GM23338 (cell line): ENCODE measurements around the gene ACOXL. TPM values are rescaled to one million over a fixed set of nuclear protein-coding genes. Genes with fewer than 3 reads are reported as not detected.

ENCODE experiments used
- ATAC-seq: fragments of 200-7000 bp; cut with Tn5 transposase; 3 replicates; pipeline ENCODE4 v1.9.1; 2020
- DNase-seq: peaks from one replicate; pipeline ENCODE4 v3.0.0-alpha.2; 2015; ENCODE audit warnings: low spot score
- H2AFZ ChIP-seq: fragments of 200-600 bp; sonication (generic); 2 replicates; pipeline ENCODE4 v1.8.0; 2016; ENCODE audit warnings: antibody characterized with exemption, mild to moderate bottlenecking, moderate library complexity
- H3F3A ChIP-seq: fragments of 200-600 bp; sonication (generic); replicated peaks from 2 replicates; pipeline ENCODE4 v1.8.0; 2017; ENCODE audit warnings: antibody characterized with exemption, mixed run types, low read depth
- H3K27ac ChIP-seq: fragments of 200-600 bp; sonication (generic); 2 replicates; pipeline ENCODE4 v1.6.1; 2016; ENCODE audit warnings: low read depth
- H3K27me3 ChIP-seq: fragments of 200-600 bp; sonication (generic); 2 replicates; pipeline ENCODE4 v1.8.0; 2016; ENCODE audit warnings: mild to moderate bottlenecking, mixed run types, moderate library complexity; ENCODE audit not compliant: insufficient read depth
- H3K36me3 ChIP-seq: fragments of 200-600 bp; sonication (generic); 2 replicates; pipeline ENCODE4 v1.8.0; 2016; ENCODE audit warnings: mild to moderate bottlenecking; ENCODE audit not compliant: insufficient read depth
- H3K4me1 ChIP-seq: fragments of 200-600 bp; sonication (generic); 2 replicates; pipeline ENCODE4 v1.8.0; 2016; ENCODE audit warnings: mild to moderate bottlenecking, moderate library complexity; ENCODE audit not compliant: insufficient read depth
- H3K4me2 ChIP-seq: fragments of 200-600 bp; sonication (generic); 2 replicates; pipeline ENCODE4 v1.7.1; 2017; ENCODE audit warnings: mixed run types
- H3K4me3 ChIP-seq: fragments of 200-600 bp; sonication (generic); 2 replicates; pipeline ENCODE4 v1.6.1; 2016; ENCODE audit warnings: mixed run types
- H3K79me2 ChIP-seq: fragments of 200-600 bp; sonication (generic); replicated peaks from 2 replicates; pipeline ENCODE4 v1.8.0; 2017; ENCODE audit warnings: mild to moderate bottlenecking; ENCODE audit not compliant: insufficient read depth
- H3K9me2 ChIP-seq: fragments of 200-600 bp; sonication (generic); 2 replicates; pipeline ENCODE4 v1.8.0; 2017; ENCODE audit not compliant: insufficient read depth
- H4K20me1 ChIP-seq: fragments of 200-600 bp; sonication (generic); replicated peaks from 2 replicates; pipeline ENCODE4 v1.8.0; 2017; ENCODE audit warnings: mild to moderate bottlenecking; ENCODE audit not compliant: insufficient read depth
- H3K27ac Mint-ChIP-seq: 2 replicates; pipeline ENCODE4 v1.8.0; 2020; ENCODE audit warnings: inconsistent platforms, mild to moderate bottlenecking, moderate library complexity, mixed read lengths
- H3K27me3 Mint-ChIP-seq: 3 replicates; pipeline ENCODE4 v1.8.0; 2022; ENCODE audit warnings: low read depth, mild to moderate bottlenecking, moderate library complexity, mixed read lengths, inconsistent platforms; ENCODE audit not compliant: insufficient read depth, poor library complexity
- H3K36me3 Mint-ChIP-seq: 3 replicates; pipeline ENCODE4 v1.8.0; 2021; ENCODE audit warnings: low read depth, mild to moderate bottlenecking, inconsistent platforms, moderate library complexity, mixed read lengths
- H3K4me1 Mint-ChIP-seq: 3 replicates; pipeline ENCODE4 v1.8.0; 2020; ENCODE audit warnings: mild to moderate bottlenecking, inconsistent platforms, mixed read lengths
- H3K4me3 Mint-ChIP-seq: 3 replicates; pipeline ENCODE4 v1.8.0; 2021; ENCODE audit warnings: moderate library complexity, mild to moderate bottlenecking, inconsistent platforms, mixed read lengths
- H3K9me3 Mint-ChIP-seq: 3 replicates; pipeline ENCODE4 v1.8.0; 2020; ENCODE audit warnings: moderate library complexity, mild to moderate bottlenecking, inconsistent platforms, mixed read lengths
- CREB1 ChIP-seq: fragments of 250-450 bp; sonication (Bioruptor Pico); IDR thresholded peaks from 2 replicates; pipeline ENCODE4 v1.5.0; 2020; ENCODE audit warnings: low read depth, mild to moderate bottlenecking, moderate library complexity
- EZH2 ChIP-seq: fragments of 200-600 bp; sonication (generic); IDR thresholded peaks from one replicate; pipeline ENCODE4 v1.8.0; 2017; ENCODE audit warnings: antibody characterized with exemption, mild to moderate bottlenecking, low read depth; ENCODE audit not compliant: unreplicated experiment
- NANOG ChIP-seq: IDR thresholded peaks from 2 replicates; pipeline ENCODE4 v1.6.1; 2016; ENCODE audit warnings: antibody characterized with exemption, borderline replicate concordance
- POLR2AphosphoS5 ChIP-seq: IDR thresholded peaks from 2 replicates; pipeline ENCODE4 v1.6.1; 2016; ENCODE audit warnings: antibody characterized with exemption, low read depth
- STAT1 ChIP-seq: IDR thresholded peaks from one replicate; pipeline ENCODE4 v1.6.1; 2016; ENCODE audit warnings: antibody characterized with exemption; ENCODE audit not compliant: unreplicated experiment
- ZNF114 ChIP-seq: fragments of 250-450 bp; sonication (Bioruptor Pico); IDR thresholded peaks from 2 replicates; pipeline ENCODE4 v1.5.0; 2020; ENCODE audit warnings: mild to moderate bottlenecking, moderate library complexity
- ZNF331 ChIP-seq: fragments of 250-450 bp; sonication (Bioruptor Pico); IDR thresholded peaks from 2 replicates; pipeline ENCODE4 v1.5.0; 2020; ENCODE audit warnings: low read depth, mild to moderate bottlenecking, moderate library complexity
- polyA plus RNA-seq: library from polyadenylated mRNA; unstranded; fragments of >200 nt; fragmentation: Nextera tagmentation; extraction: Ambion mirVana; gene quantifications from 2 replicates; pipeline ENCODE4 v1.2.1, GENCODE V29; 2016
- total RNA-seq: library from RNA; depleted of rRNA; stranded (reverse); fragments of >200 nt; shearing (Covaris generic); gene quantifications from 2 replicates; pipeline ENCODE4 v1.2.3, GENCODE V29; 2014
- TF ChIP-seq, protein P1 (sequence below): IDR thresholded peaks from one replicate; pipeline ENCODE4 v1.6.1; 2018; ENCODE audit warnings: antibody characterized with exemption; ENCODE audit not compliant: unreplicated experiment
- TF ChIP-seq, protein P2 (sequence below), 2 experiments: fragments of 200-600 bp in 1 of 2; sonication (generic) in 1 of 2; conservative IDR thresholded peaks; 2 replicates each; pipeline versions ENCODE4 v1.5.1 to v1.6.1; 2016 to 2017; ENCODE audit warnings: antibody characterized with exemption in 2 of 2, low read depth in 2 of 2, mild to moderate bottlenecking in 2 of 2, moderate library complexity in 1 of 2
- TF ChIP-seq, protein P3 (sequence below): IDR thresholded peaks from 2 replicates; pipeline ENCODE4 v1.6.1; 2016; ENCODE audit warnings: antibody characterized with exemption
- TF ChIP-seq, protein P4 (sequence below): fragments of 250-450 bp; sonication (Bioruptor Pico); IDR thresholded peaks from 2 replicates; pipeline ENCODE4 v1.5.0; 2020; ENCODE audit warnings: mild to moderate bottlenecking, moderate library complexity

ACOXL gene
- total and polyA plus RNA-seq, 2 experiments from 2014 or later = 9.0 to 14.7 TPM

DNA sequence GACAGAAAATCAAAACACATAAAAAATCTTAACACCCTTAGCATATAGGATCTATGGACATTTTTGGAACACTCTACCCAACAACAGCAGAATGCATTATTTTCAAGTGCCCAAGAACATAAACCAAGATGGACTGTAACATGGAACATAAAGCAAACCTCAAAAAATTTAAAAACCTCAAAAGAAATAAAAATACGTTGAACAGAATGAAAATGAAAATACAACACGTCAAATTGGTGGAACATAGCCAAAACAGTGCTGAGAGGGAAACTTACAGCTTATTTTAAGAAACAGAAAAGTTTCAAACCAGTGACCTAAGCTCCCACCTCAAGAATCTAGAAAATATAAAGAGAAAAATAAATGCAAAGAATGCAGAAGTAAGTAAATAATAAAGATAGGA lies 330.0 kb downstream of the ACOXL start:
- Histone ChIP-seq H3K4me2 (no peak overlapping the region), H3K9me2 (no peaks in the 10 kb centered on the region; the same call in 1 of the 2 replicates)

More for the DNA sequence above, 330.0 kb downstream of the ACOXL start:
- H3K27me3 ChIP-seq = no peaks in the 10 kb centered on the region
- no peaks in the 10 kb centered on the region for H4K20me1 ChIP-seq
- DNase-seq = no peak
- Mint-ChIP-seq H3K9me3 (no peaks in the 10 kb centered on the region), H3K4me3 (no peak overlapping the region), H3K27ac (no peak overlapping the region), H3K4me1 (peaks cover 2% of the 10 kb centered on the region), H3K27me3 (peaks cover under 1% of the 10 kb centered on the region), H3K36me3 (no peaks in the 10 kb centered on the region)
- no peaks in the 10 kb centered on the region for H3K36me3 ChIP-seq
- H3K4me3 ChIP-seq = no peak overlapping the region
- no peak overlapping the region for H3K27ac ChIP-seq
- TF ChIP-seq, protein P1, sequence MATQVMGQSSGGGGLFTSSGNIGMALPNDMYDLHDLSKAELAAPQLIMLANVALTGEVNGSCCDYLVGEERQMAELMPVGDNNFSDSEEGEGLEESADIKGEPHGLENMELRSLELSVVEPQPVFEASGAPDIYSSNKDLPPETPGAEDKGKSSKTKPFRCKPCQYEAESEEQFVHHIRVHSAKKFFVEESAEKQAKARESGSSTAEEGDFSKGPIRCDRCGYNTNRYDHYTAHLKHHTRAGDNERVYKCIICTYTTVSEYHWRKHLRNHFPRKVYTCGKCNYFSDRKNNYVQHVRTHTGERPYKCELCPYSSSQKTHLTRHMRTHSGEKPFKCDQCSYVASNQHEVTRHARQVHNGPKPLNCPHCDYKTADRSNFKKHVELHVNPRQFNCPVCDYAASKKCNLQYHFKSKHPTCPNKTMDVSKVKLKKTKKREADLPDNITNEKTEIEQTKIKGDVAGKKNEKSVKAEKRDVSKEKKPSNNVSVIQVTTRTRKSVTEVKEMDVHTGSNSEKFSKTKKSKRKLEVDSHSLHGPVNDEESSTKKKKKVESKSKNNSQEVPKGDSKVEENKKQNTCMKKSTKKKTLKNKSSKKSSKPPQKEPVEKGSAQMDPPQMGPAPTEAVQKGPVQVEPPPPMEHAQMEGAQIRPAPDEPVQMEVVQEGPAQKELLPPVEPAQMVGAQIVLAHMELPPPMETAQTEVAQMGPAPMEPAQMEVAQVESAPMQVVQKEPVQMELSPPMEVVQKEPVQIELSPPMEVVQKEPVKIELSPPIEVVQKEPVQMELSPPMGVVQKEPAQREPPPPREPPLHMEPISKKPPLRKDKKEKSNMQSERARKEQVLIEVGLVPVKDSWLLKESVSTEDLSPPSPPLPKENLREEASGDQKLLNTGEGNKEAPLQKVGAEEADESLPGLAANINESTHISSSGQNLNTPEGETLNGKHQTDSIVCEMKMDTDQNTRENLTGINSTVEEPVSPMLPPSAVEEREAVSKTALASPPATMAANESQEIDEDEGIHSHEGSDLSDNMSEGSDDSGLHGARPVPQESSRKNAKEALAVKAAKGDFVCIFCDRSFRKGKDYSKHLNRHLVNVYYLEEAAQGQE = no peak
- no peak for TF ChIP-seq POLR2AphosphoS5
- TF ChIP-seq STAT1 = no peak
- no peak for TF ChIP-seq ZNF114 (CRISPR knock-in tag)
- TF ChIP-seq, protein P2, sequence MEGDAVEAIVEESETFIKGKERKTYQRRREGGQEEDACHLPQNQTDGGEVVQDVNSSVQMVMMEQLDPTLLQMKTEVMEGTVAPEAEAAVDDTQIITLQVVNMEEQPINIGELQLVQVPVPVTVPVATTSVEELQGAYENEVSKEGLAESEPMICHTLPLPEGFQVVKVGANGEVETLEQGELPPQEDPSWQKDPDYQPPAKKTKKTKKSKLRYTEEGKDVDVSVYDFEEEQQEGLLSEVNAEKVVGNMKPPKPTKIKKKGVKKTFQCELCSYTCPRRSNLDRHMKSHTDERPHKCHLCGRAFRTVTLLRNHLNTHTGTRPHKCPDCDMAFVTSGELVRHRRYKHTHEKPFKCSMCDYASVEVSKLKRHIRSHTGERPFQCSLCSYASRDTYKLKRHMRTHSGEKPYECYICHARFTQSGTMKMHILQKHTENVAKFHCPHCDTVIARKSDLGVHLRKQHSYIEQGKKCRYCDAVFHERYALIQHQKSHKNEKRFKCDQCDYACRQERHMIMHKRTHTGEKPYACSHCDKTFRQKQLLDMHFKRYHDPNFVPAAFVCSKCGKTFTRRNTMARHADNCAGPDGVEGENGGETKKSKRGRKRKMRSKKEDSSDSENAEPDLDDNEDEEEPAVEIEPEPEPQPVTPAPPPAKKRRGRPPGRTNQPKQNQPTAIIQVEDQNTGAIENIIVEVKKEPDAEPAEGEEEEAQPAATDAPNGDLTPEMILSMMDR (conservative IDR thresholded peaks at IDR 0.05; ENCODE audit: low read depth in 2 of 2) = no peak
- TF ChIP-seq EZH2 = no peak
- TF ChIP-seq ZNF331 (CRISPR knock-in tag) = no peak
- no peak for TF ChIP-seq CREB1 (CRISPR knock-in tag)
- TF ChIP-seq NANOG = no peak
- TF ChIP-seq, protein P3, sequence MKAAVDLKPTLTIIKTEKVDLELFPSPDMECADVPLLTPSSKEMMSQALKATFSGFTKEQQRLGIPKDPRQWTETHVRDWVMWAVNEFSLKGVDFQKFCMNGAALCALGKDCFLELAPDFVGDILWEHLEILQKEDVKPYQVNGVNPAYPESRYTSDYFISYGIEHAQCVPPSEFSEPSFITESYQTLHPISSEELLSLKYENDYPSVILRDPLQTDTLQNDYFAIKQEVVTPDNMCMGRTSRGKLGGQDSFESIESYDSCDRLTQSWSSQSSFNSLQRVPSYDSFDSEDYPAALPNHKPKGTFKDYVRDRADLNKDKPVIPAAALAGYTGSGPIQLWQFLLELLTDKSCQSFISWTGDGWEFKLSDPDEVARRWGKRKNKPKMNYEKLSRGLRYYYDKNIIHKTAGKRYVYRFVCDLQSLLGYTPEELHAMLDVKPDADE = no peak
- TF ChIP-seq, protein P4, sequence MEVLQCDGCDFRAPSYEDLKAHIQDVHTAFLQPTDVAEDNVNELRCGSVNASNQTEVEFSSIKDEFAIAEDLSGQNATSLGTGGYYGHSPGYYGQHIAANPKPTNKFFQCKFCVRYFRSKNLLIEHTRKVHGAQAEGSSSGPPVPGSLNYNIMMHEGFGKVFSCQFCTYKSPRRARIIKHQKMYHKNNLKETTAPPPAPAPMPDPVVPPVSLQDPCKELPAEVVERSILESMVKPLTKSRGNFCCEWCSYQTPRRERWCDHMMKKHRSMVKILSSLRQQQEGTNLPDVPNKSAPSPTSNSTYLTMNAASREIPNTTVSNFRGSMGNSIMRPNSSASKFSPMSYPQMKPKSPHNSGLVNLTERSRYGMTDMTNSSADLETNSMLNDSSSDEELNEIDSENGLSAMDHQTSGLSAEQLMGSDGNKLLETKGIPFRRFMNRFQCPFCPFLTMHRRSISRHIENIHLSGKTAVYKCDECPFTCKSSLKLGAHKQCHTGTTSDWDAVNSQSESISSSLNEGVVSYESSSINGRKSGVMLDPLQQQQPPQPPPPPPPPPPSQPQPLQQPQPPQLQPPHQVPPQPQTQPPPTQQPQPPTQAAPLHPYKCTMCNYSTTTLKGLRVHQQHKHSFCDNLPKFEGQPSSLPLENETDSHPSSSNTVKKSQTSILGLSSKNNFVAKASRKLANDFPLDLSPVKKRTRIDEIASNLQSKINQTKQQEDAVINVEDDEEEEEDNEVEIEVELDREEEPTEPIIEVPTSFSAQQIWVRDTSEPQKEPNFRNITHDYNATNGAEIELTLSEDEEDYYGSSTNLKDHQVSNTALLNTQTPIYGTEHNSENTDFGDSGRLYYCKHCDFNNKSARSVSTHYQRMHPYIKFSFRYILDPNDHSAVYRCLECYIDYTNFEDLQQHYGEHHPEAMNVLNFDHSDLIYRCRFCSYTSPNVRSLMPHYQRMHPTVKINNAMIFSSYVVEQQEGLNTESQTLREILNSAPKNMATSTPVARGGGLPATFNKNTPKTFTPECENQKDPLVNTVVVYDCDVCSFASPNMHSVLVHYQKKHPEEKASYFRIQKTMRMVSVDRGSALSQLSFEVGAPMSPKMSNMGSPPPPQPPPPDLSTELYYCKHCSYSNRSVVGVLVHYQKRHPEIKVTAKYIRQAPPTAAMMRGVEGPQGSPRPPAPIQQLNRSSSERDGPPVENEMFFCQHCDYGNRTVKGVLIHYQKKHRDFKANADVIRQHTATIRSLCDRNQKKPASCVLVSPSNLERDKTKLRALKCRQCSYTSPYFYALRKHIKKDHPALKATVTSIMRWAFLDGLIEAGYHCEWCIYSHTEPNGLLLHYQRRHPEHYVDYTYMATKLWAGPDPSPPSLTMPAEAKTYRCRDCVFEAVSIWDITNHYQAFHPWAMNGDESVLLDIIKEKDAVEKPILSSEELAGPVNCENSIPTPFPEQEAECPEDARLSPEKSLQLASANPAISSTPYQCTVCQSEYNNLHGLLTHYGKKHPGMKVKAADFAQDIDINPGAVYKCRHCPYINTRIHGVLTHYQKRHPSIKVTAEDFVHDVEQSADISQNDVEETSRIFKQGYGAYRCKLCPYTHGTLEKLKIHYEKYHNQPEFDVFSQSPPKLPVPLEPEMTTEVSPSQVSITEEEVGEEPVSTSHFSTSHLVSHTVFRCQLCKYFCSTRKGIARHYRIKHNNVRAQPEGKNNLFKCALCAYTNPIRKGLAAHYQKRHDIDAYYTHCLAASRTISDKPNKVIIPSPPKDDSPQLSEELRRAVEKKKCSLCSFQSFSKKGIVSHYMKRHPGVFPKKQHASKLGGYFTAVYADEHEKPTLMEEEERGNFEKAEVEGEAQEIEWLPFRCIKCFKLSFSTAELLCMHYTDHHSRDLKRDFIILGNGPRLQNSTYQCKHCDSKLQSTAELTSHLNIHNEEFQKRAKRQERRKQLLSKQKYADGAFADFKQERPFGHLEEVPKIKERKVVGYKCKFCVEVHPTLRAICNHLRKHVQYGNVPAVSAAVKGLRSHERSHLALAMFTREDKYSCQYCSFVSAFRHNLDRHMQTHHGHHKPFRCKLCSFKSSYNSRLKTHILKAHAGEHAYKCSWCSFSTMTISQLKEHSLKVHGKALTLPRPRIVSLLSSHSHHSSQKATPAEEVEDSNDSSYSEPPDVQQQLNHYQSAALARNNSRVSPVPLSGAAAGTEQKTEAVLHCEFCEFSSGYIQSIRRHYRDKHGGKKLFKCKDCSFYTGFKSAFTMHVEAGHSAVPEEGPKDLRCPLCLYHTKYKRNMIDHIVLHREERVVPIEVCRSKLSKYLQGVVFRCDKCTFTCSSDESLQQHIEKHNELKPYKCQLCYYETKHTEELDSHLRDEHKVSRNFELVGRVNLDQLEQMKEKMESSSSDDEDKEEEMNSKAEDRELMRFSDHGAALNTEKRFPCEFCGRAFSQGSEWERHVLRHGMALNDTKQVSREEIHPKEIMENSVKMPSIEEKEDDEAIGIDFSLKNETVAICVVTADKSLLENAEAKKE (CRISPR knock-in tag) = no peak
- no peaks in the 10 kb centered on the region for H3K4me1 ChIP-seq
- no peaks in the 10 kb centered on the region for H3F3A ChIP-seq
- H3K79me2 ChIP-seq = no peaks in the 10 kb centered on the region
- no peak for ATAC-seq
- H2AFZ ChIP-seq = no peak overlapping the region
